ENCODE measurements around the gene PABPN1L. TPM values are rescaled to one million over a fixed set of nuclear protein-coding genes. Genes with fewer than 3 reads are reported as not detected.

PABPN1L gene
- total and polyA plus RNA-seq, 2 of the 13 experiments (the other 11 are each of a cell fraction or from before 2014, with no cell fraction given) = not detected

DNA sequence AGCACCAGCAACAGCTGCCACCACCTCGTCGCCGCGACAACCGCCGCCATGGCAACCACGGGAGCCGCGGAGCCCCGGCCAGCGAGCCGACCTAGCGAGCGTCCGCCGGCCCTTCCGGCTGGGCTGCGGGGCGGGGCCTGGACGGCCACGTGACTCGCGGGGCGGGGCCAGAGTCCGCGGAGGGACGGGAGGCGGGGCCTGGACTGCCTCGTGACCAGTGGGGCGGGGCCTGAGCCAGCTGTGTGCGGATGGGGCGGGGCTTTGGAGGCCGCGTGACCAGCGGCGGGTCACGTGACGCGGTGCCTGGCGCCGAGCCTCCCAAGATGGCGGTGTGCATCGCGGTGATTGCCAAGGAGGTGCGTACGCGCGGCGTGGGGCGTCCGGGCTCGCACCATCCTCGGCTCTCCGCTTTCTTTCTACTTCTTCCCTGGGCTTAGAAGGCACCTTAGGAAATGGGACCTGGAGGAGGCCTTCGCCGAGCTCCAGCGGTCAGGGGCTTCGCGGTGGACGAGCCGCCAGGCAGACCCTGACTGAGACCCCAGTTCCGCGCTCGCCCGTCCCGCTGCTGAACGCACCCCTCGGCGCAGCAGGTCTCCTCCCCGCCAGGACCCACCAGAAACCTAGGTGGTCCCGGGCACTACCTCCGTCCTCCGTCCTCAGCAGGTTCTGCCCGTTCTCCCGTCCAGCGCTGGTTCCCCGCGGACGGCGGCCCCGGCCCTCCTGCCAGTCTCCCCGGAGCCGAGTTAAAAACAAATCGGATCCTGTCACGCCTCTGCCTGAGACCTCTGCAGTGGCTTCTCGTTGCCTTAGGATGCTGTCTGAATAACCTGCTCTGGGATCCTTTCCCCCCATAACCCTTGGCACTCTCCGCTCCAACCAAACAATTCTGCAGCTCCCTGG is 9.4 kb downstream of the PABPN1L start, which contains the start of the genes GALNS and TRAPPC2L (continued):
- peak; percentile 76; the same call in 1 of the 2 replicates for TF ChIP-seq RXRA (CRISPR knock-in tag; IDR thresholded peaks at IDR 0.05)
- TF ChIP-seq FOXK1 (CRISPR knock-in tag; IDR thresholded peaks at IDR 0.05; ENCODE audit: borderline replicate concordance, low read depth) = peak; percentile 81; the same call in 1 of the 2 replicates
- no peak for TF ChIP-seq ZNF441 (CRISPR knock-in tag; IDR thresholded peaks at IDR 0.05; ENCODE audit: borderline replicate concordance)
- TF ChIP-seq ZNF232 (CRISPR knock-in tag; IDR thresholded peaks at IDR 0.05; ENCODE audit: borderline replicate concordance) = peak; percentile 63; the same call in 1 of the 2 replicates
- peak; percentile 74 for TF ChIP-seq ZFY (CRISPR knock-in tag; IDR thresholded peaks at IDR 0.05)
- peak; percentile 63 for TF ChIP-seq SP2 (CRISPR knock-in tag; IDR thresholded peaks at IDR 0.05)
- TF ChIP-seq, protein P1, sequence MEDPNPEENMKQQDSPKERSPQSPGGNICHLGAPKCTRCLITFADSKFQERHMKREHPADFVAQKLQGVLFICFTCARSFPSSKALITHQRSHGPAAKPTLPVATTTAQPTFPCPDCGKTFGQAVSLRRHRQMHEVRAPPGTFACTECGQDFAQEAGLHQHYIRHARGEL (CRISPR knock-in tag; IDR thresholded peaks at IDR 0.05) = 0 out of 2 replicates have a peak, but pooled peaks have one; percentile 75
- TF ChIP-seq, protein P2, sequence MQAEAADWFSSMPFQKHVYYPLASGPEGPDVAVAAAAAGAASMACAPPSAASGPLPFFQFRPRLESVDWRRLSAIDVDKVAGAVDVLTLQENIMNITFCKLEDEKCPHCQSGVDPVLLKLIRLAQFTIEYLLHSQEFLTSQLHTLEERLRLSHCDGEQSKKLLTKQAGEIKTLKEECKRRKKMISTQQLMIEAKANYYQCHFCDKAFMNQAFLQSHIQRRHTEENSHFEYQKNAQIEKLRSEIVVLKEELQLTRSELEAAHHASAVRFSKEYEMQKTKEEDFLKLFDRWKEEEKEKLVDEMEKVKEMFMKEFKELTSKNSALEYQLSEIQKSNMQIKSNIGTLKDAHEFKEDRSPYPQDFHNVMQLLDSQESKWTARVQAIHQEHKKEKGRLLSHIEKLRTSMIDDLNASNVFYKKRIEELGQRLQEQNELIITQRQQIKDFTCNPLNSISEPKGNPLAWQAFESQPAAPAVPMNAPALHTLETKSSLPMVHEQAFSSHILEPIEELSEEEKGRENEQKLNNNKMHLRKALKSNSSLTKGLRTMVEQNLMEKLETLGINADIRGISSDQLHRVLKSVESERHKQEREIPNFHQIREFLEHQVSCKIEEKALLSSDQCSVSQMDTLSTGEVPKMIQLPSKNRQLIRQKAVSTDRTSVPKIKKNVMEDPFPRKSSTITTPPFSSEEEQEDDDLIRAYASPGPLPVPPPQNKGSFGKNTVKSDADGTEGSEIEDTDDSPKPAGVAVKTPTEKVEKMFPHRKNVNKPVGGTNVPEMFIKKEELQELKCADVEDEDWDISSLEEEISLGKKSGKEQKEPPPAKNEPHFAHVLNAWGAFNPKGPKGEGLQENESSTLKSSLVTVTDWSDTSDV (CRISPR knock-in tag; IDR thresholded peaks at IDR 0.05) = 0 out of 2 replicates have a peak, but pooled peaks have one; percentile 3
- TF ChIP-seq, protein P3, sequence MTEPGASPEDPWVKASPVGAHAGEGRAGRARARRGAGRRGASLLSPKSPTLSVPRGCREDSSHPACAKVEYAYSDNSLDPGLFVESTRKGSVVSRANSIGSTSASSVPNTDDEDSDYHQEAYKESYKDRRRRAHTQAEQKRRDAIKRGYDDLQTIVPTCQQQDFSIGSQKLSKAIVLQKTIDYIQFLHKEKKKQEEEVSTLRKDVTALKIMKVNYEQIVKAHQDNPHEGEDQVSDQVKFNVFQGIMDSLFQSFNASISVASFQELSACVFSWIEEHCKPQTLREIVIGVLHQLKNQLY (CRISPR knock-in tag; IDR thresholded peaks at IDR 0.05) = peak; percentile 74; the same call in 1 of the 2 replicates
- peak; percentile 79; the same call in 1 of the 2 replicates for TF ChIP-seq ZNF788 (CRISPR knock-in tag; IDR thresholded peaks at IDR 0.05; ENCODE audit: borderline replicate concordance)
- peak; percentile 85; the same call in 1 of the 2 replicates for TF ChIP-seq ZNF773 (CRISPR knock-in tag; IDR thresholded peaks at IDR 0.05; ENCODE audit: borderline replicate concordance)
- peak; percentile 95; the same call in 1 of the 2 replicates for TF ChIP-seq ZFP41 (CRISPR knock-in tag; IDR thresholded peaks at IDR 0.05; ENCODE audit: borderline replicate concordance)
- peak; percentile 80 for TF ChIP-seq ZNF274 (CRISPR knock-in tag; IDR thresholded peaks at IDR 0.05)
- TF ChIP-seq POLR2AphosphoS5 (IDR thresholded peaks at IDR 0.05; ENCODE audit: low read depth, low read length) = peak; percentile 93
- TF ChIP-seq BCL6 (CRISPR knock-in tag; IDR thresholded peaks at IDR 0.05) = peak; percentile 48; the same call in 1 of the 2 replicates
- no peak for TF ChIP-seq ZNF720 (CRISPR knock-in tag; IDR thresholded peaks at IDR 0.05)
- TF ChIP-seq, protein P4, sequence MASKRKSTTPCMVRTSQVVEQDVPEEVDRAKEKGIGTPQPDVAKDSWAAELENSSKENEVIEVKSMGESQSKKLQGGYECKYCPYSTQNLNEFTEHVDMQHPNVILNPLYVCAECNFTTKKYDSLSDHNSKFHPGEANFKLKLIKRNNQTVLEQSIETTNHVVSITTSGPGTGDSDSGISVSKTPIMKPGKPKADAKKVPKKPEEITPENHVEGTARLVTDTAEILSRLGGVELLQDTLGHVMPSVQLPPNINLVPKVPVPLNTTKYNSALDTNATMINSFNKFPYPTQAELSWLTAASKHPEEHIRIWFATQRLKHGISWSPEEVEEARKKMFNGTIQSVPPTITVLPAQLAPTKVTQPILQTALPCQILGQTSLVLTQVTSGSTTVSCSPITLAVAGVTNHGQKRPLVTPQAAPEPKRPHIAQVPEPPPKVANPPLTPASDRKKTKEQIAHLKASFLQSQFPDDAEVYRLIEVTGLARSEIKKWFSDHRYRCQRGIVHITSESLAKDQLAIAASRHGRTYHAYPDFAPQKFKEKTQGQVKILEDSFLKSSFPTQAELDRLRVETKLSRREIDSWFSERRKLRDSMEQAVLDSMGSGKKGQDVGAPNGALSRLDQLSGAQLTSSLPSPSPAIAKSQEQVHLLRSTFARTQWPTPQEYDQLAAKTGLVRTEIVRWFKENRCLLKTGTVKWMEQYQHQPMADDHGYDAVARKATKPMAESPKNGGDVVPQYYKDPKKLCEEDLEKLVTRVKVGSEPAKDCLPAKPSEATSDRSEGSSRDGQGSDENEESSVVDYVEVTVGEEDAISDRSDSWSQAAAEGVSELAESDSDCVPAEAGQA (IDR thresholded peaks at IDR 0.05; ENCODE audit: low read depth) = peak; percentile 81; the same call in 1 of the 2 replicates
- TF ChIP-seq, protein P4 (CRISPR knock-in tag; IDR thresholded peaks at IDR 0.05; ENCODE audit: borderline replicate concordance) = no peak; the same call in 1 of the 2 replicates
- no peak for TF ChIP-seq PAF1 (CRISPR knock-in tag; IDR thresholded peaks at IDR 0.05)
- no peak for TF ChIP-seq ZNF674 (CRISPR knock-in tag; IDR thresholded peaks at IDR 0.05; ENCODE audit: low read depth)

Measured in HepG2 (cell line).